Peyer's patch (tissue), 4 donors: ENCODE data around the gene ZFHX3.

Experiments
- POLR2A ChIP-seq, 2 donors: fragments of 450-650 bp; IDR thresholded peaks; one replicate each; pipeline ENCODE4 v1.5.1; 2017; ENCODE audit warnings: antibody characterized with exemption in 2 of 2, mild to moderate bottlenecking in 2 of 2, moderate library complexity in 2 of 2
- TF ChIP-seq, protein P1 (sequence below), 6 experiments: fragments of 450-650 bp in 4 of 6; fragments of 200-600 bp in 2 of 6; sonication (generic) in 1 of 6; IDR thresholded peaks; one replicate each; pipeline ENCODE4 v1.5.1; 2017 to 2019; ENCODE audit warnings: antibody characterized with exemption in 6 of 6, mild to moderate bottlenecking in 3 of 6, moderate library complexity in 1 of 6

DNA sequence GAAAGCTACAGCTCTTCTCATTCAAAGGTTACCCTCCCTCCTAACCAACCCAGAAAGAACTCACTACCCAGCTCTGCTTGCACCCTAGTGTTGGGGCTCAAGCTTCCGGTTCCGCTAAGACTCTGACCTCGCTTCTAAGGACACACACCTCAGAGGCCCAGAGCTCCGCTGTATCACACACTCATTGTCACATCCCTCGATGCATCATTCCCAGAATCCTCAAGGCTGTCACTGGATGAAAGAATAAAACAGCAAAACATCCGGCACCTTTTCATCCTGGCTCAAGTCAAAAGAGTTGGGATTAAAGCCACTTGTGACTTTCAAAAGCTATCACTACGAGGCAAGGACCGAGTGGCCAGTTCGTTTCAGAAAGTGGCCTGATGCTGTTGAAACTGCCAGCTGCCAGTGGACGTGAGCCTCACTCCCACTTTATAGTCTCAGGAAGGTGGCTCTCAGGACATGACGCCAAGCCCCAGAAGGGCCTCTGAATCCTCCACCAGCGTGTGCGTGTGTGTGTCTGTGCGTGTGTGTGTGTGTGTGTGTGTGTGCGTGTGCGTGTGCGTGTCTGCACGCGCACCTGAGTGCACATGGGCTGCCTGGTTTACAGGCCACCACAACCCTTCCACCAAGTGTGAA is 29.0 kb downstream of the ZFHX3 start:
- TF ChIP-seq POLR2A (IDR thresholded peaks at IDR 0.05), result no peak
- TF ChIP-seq, protein P1, sequence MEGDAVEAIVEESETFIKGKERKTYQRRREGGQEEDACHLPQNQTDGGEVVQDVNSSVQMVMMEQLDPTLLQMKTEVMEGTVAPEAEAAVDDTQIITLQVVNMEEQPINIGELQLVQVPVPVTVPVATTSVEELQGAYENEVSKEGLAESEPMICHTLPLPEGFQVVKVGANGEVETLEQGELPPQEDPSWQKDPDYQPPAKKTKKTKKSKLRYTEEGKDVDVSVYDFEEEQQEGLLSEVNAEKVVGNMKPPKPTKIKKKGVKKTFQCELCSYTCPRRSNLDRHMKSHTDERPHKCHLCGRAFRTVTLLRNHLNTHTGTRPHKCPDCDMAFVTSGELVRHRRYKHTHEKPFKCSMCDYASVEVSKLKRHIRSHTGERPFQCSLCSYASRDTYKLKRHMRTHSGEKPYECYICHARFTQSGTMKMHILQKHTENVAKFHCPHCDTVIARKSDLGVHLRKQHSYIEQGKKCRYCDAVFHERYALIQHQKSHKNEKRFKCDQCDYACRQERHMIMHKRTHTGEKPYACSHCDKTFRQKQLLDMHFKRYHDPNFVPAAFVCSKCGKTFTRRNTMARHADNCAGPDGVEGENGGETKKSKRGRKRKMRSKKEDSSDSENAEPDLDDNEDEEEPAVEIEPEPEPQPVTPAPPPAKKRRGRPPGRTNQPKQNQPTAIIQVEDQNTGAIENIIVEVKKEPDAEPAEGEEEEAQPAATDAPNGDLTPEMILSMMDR (IDR thresholded peaks at IDR 0.05), result no peak
